HG03354 (cell line): Measurements from ENCODE around the gene IPCEF1.

Experiments used
- ATAC-seq: cut with Tn5 transposase; IDR thresholded peaks from one replicate; pipeline ENCODE4 v1.9.1; 2021; ENCODE audit warnings: mild to moderate bottlenecking; ENCODE audit not compliant: unreplicated experiment, poor library complexity, severe bottlenecking

The IPCEF1 gene

DNA sequence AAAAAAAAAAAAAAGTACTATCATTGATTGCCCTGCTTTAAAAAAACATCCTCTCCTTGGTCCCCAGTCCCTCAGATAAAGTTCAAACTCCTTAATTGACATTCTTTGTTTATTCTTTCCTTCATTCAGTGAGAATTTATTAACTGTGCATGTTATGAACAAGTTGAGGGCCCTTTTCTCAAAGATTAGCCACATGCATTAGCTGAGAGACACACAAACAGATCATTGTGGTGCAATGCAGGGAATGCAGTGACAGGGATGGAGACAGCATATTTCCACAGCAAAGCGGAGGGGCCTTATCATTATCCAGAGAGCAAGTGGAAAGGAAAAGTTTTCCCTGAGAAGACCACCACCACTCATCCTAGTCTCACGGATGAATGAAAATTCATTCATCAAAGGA lies 21.9 kb upstream of the IPCEF1 start:
- ATAC-seq, result no peak

DNA sequence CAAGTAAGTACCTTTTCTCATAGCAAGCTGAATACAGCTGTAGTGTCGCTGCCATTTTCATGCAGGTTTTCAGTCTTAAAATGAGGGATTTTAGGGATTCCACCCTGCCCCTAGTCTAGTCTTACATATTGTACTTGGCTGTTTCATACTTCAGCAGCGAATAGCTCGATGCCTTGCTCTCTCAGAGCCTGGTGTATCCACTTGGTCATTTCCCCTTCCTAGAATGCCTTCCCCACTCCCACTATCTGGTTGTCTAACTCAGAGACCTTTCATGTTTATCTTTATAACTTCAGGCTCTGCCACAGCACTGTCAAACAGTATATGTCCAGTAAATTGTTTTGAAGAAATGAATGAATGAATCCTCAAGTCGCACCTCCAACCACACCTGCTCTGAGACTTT lies 21.1 kb upstream of the IPCEF1 start:
- ATAC-seq, result no peak

DNA sequence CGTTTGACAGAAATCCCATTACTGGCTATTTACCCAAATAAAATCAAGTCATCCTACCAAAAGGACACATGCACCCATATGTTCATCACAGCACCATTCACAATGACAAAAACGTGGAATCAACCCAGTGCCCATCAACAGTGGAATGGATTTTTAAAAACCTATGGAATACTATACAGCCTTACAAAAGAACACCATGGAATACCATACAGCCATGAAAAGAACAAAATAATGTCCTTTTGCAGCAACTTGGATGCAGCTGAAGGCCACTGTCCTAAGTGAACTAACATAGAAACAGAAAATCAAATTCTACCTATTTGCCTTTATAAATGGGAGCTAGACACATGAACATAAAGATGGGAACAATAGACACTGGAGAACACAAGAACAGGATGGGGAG lies 17.4 kb upstream of the IPCEF1 start:
- ATAC-seq, result no peak

DNA sequence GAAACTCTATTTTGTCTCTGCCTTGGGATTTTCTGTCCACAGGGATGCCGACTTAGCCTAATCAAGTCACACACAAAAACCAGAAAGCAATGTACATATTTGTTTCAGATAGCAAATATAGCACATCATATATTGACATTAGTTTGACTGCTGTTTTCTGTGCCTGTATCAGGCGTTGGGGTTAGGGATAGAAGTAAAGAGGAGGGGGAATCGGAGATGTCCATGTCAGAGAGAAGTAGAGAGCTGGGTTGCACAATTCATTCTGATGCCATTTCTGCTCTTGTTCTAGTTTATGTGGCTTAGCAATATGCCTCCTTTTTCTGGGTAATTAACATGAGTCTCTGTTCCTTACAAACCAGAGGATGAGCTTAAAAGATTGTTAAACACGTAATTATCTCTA lies 14.7 kb upstream of the IPCEF1 start:
- ATAC-seq, result no peak

DNA sequence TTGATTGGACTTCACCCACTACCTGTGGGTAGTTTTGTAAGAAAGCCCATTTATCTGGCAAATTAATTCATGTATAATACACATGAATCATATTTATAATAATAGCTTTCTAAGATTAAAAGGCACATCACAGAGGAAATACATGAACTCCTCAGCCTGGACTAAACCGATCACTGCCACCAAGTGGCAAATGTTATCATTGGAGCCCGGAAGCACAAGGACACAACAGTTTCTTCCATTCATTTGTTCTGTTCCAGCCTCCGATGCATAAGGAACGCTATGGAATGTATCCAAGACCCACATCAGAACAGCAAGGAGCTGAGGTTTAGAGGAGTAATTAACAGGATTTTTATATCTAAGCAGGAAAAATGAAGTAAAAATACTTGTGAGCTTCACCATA lies 13.9 kb upstream of the IPCEF1 start:
- peak; percentile 92 for ATAC-seq

DNA sequence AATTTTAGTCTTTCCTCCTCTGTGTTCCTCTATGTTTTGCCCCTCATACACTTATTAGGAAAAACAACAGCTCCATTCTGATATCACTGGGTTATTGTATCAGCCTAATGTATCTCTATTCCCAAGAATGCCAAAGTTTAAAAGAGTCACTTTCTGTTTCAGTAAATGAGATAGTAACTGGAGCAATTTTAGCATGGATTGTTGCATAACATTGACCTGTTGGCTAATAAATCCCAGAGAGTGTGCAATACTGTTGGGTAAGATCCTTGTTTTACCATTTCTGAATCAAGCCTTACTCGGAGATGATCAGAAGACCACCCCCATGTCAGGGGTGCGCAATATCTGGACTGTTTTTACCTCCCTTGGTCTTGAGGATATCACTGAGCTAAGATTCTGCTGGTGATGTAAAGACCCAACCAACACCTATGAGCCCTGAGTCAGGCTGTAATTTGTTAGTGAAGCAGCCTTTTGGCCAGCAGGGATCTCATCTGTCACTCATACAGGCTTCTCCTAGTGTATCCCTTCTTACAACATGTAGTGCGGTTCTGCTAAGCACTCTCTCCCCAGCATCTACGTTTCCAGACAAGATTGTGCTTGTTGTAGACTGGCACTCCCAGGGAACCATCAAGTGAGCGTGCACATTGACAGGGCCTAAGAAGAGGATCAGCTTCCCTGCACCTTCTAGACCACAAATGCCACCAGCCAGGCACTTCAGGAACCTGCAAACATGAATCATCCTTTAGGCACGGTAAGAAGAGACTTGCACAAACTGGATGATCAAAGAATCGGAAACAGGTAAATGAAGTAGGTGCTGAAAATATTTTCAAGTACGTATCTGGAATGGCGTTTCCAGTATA lies 11.5 kb upstream of the IPCEF1 start:
- no peak for ATAC-seq

DNA sequence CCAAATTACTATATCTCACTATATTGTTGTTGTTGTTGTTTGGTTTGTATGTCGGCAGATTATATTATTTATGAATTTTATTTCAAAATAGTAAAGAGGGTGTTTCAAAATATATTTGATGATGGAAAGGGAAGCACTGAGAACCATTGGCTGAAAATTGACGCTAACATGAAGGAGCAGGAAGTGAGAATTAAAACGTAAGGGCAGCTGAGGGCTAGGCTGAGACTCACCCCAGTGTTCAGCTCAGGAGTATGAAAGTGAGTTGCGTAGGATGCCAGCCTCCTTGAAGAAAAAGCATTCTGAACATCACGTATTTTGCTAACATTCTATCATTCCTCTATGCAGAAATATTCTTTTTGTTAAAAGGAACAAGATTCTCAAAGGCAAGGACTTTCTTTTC lies 10.7 kb upstream of the IPCEF1 start:
- ATAC-seq, result no peak

DNA sequence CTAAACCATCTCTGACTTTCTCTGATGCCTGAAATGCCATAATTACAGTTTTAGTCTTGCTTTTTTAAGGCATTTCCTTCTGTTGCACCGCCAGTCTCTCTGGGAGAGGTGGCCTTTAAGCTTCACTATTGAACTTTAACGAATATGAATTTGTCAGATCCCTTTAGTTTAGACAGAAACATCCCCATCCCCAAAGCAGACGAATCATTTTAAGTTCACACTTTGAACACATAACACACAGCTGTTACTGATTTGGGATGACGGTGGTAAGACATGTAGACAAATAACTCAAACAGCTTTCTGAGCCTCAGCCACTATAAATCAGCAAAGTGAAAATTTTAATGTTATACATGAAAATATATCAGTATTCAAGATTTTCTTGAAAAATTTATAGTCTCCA lies 7.2 kb upstream of the IPCEF1 start:
- no peak for ATAC-seq

DNA sequence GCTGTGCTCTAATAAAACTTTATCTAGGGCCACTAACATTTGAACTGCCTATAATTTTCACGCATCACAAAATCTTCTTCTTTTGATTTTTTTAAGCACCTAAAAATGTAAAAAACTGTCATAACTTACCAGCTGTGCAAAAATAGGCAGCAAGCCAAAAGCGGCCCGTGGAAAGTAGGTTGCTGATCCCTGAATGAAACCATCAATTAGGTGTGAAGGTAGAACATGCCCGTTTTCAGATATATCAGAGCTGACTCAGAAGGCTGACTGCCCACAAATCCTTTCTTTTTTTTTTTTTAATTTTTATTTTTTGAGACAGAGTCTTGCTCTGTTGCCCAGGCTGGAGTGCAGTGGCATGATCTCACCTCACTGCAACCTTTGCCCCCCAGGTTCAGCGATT lies 4.9 kb upstream of the IPCEF1 start:
- ATAC-seq, result no peak

DNA sequence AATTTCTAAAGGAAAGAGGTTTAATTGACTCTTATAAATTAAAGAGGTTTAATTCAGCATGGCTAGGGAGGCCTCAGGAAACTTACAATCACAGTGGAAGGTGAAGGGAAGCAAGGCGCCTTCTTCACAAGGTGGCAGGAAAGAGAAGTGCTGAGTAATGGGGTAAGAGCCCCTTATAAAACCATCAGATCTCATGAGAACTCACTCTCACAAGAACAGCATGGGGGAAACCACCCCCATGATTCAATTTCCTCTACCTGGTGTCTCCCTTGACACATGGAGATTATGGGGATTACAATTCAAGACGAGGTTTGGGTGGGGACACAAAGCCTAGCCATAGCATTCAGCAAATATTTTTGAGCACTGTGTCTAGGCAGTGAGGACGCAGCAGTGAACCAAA lies 3.9 kb upstream of the IPCEF1 start:
- ATAC-seq, result no peak

DNA sequence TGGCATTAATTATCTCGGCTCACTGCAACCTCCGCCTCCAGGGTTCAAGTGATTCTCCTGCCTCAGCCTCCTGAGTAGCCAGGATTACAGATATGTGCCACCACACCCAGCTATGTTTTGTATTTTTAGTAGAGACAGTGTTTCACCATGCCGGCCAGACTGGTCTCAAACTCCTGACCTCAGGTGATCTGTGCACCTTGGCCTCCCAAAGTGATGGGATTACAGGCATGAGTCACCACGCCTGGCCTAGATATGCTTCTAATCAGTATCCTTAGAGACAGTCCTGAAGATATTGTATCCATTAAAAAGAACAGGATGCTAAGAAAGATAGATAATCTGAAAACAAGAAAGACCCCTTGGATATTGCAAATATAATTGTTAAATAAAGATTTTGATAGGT lies 3.1 kb upstream of the IPCEF1 start:
- ATAC-seq, result no peak

DNA sequence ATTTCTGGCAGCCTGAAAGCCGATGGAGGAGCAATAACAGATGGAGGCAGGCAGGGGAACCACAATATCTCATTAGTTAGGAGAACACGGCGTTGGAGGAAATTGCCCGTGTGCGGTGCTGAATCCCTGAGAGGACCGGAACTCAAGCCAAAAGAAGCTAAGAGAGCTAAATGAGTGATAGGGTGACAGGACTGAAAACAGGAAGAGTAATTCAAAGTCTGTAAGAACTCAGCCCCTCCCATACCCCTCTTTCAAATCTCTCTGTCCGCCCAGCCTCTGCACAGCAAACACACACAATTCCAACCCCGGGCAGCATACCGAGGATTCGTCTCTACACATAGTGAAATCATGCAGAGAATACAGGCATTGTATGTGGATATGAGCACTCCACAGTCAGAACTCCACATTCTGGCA lies 2.6 kb upstream of the IPCEF1 start:
- ATAC-seq, result peak; percentile 35

DNA sequence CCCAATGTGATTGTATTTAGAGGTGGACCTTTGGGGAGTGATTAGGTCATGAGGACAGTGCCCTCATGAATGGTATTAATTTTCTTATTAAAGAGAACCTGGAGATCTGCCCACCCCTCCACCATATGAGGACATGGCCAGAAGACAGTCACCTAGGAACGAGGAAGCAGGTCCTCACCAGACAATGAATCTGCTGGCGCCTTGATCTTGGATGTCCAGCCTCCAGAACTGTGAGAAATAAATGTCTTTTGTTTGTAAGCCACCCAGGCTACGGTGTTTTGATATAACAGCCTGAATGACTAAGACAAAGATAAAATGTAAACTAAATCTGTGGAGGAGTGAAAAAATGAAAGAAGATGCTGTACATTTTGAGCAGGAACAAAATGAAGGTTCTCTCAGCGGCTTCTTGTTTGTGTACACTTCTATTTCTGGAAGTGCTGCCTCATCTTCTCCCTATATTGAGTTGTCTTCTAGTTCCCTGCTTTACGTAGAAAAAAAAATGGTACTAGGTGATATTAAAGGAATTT lies 1.5 kb upstream of the IPCEF1 start:
- ATAC-seq, result no peak

DNA sequence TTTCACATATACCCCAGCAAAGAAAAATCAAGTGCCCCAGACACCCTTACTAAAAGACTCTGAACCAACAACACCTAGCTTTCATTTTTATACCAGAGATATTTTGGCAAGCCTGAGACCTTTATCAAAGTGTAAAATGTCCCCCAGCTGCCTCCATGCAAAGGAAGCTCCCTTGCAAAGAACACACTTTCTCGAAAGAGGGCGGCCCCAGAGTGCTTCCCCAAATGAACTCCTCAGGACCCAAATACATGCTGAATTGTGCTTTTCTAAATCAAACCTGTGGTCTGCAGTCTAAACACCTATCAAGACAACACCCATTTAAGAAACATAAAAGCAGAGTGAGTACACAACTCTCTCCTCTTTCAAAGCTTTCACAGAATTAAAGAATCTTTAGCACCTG lies 490 bp downstream of the IPCEF1 start:
- no peak for ATAC-seq

DNA sequence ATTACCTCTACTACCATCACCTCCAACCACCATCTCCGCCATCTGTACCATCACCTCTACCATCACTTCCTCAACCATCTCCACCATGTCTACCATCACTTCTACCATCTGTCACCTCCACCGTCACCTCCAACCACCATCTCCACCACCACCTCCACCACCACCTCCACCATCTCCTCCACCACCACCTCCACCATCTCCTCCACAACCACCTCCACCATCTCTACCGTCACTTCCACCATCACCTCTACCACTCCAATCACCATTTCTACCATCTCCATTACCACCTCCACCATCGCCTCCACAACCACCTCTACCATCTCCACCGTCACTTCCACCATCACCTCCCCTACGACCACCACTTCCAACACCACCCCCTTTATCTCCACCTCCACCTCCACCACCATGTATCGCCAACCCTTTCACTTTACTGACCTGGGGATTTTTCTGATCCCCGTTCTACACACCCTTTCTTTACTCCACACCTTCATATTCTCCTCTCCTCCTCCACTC lies 2.3 kb downstream of the IPCEF1 start:
- ATAC-seq, result no peak

DNA sequence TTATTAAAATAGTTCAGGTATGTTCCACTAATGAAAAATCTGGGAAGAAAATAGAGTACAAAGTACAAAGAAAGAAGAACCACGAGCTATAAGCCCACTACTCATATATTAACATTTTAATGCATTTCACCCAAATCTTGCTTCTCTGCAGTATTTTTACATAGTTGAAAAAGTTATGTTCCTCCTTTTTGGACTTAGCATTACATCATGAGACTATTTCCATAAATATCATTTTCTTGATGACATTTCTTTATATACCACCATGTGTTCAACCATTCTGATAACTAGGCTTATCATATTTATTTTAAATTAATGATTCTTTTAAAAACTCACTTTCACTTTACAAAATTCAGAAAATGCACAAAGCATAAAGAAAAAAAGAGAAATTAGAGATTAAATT lies 3.0 kb downstream of the IPCEF1 start:
- ATAC-seq, result no peak

DNA sequence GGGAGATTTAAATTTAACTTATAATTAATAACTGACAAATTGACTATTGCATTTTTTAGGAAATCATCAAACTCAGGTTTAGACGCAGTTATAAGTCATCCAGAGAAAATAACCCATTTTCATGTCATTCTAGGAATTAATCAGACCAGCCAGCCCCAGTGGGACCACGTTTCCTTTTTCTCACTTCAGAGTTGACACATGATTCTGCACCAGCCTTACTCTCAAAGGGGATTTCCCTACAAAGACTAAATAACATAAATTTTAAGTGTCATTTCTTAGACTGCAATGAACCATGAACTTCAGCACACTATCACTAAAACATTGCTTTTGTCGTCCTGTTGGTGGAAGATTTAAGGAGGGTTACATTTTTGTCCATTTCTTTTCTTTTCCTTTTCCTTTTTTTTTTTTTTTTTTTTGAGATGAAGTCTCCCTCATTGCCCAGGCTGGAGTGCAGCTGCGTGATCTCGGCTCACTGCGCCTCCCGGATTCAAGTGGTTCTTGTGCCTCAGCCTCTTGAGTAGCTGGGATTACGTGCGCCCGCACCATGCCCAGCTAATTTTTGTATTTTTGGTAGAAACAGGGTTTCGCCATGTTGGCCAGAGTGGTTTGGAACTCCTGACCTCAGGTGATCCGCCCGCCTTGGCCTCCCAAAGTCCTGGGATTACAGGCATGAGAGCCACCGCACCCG lies 3.6 kb downstream of the IPCEF1 start:
- ATAC-seq, result peak; percentile 68

DNA sequence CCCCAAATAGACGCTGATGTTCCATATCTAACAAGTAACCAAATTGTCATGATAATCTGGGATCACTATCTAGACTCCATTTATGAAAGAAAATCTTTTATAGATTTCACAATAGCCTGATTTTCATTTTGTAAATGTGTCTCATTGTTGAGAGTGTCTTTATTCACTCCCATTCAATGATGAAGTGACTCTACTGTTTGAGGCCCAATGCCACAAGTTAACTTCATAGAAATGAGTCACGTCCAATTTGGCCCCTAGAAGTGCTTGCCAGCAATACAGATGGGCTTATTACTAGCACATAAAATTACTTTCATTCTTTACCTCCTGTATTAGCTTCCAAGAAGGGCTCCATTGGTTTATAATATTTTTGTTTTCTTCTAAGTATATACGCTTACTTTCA lies 6.3 kb downstream of the IPCEF1 start:
- ATAC-seq, result no peak

DNA sequence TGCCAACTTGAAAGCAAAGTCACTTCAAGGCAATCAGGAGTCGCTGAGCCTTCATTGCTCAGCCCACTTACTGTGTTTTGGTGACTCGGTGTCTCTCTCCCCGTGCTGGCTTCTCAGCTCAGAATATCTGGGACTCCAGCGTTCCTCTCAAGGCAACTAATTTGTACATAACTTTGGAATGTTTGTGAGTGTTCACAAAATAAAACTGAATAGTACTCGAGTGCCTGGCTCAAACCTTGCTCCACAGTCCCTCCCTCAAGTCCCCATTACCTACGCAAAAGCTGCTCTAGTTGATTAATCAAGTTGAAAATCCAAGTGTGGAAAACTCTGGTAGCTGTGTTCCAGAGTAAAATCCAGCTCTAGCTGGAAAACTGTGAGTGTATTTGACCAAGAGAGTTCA lies 8.6 kb downstream of the IPCEF1 start:
- ATAC-seq, result no peak

DNA sequence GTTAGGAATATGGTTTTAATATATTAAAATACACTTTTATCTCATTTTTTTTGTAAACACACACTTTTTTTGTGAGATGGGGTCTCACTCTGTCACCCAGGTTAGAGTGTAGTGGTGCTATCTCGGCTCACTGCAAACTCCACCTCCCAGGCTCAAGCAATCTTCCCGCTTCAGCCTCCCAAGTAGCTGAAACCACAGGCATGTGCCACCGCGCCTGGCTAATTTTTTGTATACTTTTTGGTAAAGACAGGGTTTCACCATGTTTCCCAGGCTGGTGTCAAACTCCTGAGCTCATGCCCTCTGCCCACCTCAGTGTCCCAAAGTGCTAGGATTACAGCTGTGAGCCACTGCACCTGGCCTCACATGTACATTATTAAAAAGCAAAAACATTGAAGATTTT lies 10.8 kb downstream of the IPCEF1 start:
- no peak for ATAC-seq
